ENCODE measurements around the gene NAA35.
A peak's percentile ranks its signal among the peaks of the same experiment; 100 is the strongest.

The NAA35 gene

DNA sequence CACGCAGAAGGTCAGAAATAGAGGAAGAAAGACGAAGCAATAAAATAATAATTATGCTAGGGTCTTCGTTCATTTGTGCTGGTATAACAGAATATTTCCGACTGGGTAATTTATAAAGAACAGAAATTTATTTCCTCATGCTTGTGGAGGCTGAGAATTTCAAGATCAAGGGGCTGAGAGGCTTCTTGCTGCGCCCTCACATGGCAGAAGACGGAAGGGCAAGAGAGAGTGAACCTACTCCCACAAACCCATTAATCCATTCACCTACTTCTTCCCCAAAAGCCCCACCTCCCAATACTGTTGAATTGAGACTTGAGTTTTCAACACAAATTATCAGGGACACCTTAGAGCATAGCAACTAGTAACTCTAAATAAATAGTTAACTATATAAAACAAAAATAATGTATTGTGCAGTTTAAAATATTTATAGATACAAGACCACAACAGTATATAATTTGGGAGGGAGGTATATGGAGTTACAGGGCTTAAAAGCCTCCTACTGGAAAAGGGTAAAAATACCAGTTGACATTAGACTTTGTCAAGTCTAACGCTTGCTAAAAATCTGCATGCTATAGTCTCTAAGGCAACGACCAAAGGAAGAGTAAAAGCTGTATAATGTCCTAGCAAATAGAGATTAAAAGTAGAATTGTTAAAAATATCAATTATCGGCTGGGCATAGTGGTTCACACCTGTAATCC is 40.3 kb upstream of the NAA35 start:
- TF ChIP-seq, protein P1, sequence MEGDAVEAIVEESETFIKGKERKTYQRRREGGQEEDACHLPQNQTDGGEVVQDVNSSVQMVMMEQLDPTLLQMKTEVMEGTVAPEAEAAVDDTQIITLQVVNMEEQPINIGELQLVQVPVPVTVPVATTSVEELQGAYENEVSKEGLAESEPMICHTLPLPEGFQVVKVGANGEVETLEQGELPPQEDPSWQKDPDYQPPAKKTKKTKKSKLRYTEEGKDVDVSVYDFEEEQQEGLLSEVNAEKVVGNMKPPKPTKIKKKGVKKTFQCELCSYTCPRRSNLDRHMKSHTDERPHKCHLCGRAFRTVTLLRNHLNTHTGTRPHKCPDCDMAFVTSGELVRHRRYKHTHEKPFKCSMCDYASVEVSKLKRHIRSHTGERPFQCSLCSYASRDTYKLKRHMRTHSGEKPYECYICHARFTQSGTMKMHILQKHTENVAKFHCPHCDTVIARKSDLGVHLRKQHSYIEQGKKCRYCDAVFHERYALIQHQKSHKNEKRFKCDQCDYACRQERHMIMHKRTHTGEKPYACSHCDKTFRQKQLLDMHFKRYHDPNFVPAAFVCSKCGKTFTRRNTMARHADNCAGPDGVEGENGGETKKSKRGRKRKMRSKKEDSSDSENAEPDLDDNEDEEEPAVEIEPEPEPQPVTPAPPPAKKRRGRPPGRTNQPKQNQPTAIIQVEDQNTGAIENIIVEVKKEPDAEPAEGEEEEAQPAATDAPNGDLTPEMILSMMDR (IDR thresholded peaks at IDR 0.05; ENCODE audit: insufficient read depth, low read depth, low read length, missing control alignments): peak; percentile 74
- peak; percentile 56 for DNase-seq (ENCODE audit: low read depth)

DNA sequence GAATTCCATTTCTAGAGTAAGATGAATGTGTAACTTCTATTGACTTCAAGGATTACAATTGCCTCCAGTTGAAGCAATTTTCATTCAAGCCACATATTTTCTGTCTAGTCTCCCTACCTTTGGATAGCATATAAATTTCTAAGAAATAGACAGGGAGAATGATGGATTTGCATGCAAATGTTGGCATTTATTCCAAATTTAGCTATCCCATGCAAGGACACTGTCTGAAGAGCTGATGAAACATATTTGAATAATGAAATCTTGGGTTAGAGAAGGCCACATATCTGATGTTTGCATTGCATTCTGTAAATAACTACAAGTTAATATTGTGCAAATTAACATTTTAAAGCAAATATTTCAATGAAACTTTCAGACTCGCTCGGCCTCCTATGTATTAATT is 36.0 kb upstream of the NAA35 start:
- TF ChIP-seq, protein P1 (IDR thresholded peaks at IDR 0.05; ENCODE audit: insufficient read depth, low read depth, low read length, missing control alignments): no peak
- DNase-seq (ENCODE audit: low read depth): no peak
- no peak overlapping the region for H3K4me3 ChIP-seq (ENCODE audit: low read depth, low read length)

More for the DNA sequence above, 40.3 kb upstream of the NAA35 start:
- no peak overlapping the region for H3K4me3 ChIP-seq (ENCODE audit: low read depth, low read length)

DNA sequence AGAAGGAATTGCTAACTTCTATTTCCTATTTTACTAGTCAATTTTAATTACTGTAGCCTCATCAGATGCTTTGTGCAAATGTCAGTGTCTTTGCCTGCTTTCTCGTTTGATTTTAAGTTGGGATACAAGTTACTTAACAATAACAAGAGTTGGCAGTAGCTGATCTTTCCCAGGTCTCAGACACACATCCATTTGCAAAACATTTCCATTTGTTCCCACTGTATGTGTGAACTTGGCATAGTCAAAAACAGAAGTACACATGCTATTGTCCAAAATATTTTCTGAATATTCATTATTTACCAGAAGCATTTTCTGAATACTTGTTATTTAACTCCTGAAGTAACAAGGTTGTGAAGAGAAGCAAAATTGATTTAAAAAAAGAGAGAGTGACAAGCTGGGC is 35.0 kb upstream of the NAA35 start:
- TF ChIP-seq, protein P1 (IDR thresholded peaks at IDR 0.05; ENCODE audit: insufficient read depth, low read depth, low read length, missing control alignments): no peak
- H3K4me3 ChIP-seq (ENCODE audit: low read depth, low read length): no peak overlapping the region
- no peak for DNase-seq (ENCODE audit: low read depth)

DNA sequence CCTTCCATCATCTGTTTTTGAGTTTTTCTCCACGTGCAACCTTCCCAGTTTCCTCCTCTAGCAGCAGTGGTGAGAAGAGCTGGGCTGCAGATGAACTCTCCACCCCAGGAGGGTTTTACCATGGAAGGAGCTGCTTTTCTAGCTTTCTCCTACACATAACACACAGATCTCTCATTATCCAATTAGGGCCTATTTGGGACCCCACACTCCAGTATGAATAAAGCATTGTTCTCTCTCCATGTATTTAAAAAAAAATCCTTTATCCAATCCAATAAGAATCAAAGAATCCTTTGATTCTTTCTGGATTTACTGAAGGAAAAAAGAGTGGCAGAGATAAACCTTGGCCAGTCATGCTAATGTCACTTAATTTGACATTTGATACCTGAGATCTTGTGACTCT is 31.6 kb upstream of the NAA35 start:
- DNase-seq (ENCODE audit: low read depth): no peak
- TF ChIP-seq, protein P1 (IDR thresholded peaks at IDR 0.05; ENCODE audit: insufficient read depth, low read depth, low read length, missing control alignments): no peak
- no peak overlapping the region for H3K4me3 ChIP-seq (ENCODE audit: low read depth, low read length)

DNA sequence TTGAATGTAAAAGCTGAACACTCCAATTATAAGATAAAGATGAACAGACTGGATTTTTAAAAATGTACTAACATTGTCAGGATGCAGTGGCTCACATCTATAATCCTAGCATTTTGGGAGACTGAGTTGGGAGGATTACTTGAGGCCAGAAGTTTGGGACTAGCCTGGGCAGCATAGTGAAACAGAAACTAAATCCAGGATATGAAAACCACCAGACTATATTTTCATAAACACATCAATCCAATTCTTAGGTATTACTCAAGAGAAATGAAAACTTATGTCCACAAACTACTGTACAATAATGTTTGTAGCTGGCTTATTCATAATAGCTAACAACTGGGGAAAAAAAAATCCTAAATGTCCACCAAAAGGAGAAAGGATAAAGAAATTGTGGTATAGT is 26.8 kb upstream of the NAA35 start:
- H3K4me3 ChIP-seq (ENCODE audit: low read depth, low read length): no peak overlapping the region
- DNase-seq (ENCODE audit: low read depth): no peak
- TF ChIP-seq, protein P1 (IDR thresholded peaks at IDR 0.05; ENCODE audit: insufficient read depth, low read depth, low read length, missing control alignments): no peak

DNA sequence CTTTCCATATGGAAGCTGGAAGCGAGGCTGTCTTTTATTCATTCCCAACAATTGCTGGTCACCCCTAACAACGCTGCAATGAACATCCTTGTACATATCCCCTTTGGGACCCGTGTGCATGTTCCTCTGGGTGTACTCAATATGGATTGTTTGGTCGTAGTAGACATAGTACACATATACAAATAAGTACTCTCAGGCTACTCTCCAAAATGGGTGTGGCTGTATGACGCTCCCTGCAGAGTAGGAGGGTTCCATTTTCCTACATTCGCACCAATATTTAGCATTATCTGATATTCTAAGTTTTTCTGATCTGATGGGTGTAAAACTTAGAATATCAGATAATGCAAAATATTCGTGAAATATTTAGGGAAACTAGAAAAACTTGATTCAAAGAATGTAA is 23.2 kb upstream of the NAA35 start:
- DNase-seq (ENCODE audit: low read depth): no peak
- TF ChIP-seq, protein P1 (IDR thresholded peaks at IDR 0.05; ENCODE audit: insufficient read depth, low read depth, low read length, missing control alignments): no peak
- H3K4me3 ChIP-seq (ENCODE audit: low read depth, low read length): no peak overlapping the region

DNA sequence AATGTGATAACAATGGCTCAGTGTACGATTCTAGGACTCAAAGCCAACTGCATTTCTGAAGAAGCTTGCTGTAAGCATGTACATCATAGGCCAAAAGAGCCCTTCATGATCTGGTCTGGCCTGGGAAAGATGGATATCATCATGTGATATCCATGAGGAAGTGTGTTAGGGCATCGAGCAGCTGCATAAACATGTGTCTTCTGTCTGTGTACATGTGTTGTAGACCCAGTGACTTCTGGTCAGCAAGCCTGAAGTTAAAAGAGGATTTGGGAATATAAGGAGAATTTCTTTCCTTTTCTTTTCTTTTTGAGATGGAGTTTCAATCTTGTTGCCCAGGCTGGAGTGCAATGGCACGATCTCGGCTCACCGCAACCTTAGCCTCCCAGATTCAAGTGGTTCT is 15.5 kb upstream of the NAA35 start:
- DNase-seq (ENCODE audit: low read depth): no peak
- TF ChIP-seq, protein P1 (IDR thresholded peaks at IDR 0.05; ENCODE audit: insufficient read depth, low read depth, low read length, missing control alignments): no peak
- no peak overlapping the region for H3K4me3 ChIP-seq (ENCODE audit: low read depth, low read length)

Measured in GM12865 (cell line).